COLO668 (cell line): ENCODE results near the gene PANK3.
A peak's percentile ranks its signal among the peaks of the same experiment; 100 is the strongest.
"Not testable (repeated sequence)": the region's sequence is repeated elsewhere in the genome, so short reads cannot be mapped to it uniquely, and the experiment has no call there.

ENCODE experiments used
- DNase-seq: peaks from one replicate; lab custom pipeline; 2025; ENCODE audit not compliant: unreplicated experiment; lab: John Stamatoyannopoulos, UW

The PANK3 gene

GRCh38 chr5:168596122-168596521, 17.0 kb upstream of the PANK3 start:
- DNase-seq, result not testable (repeated sequence)

GRCh38 chr5:168592014-168592368, 12.8 kb upstream of the PANK3 start:
- DNase-seq, result no peak

GRCh38 chr5:168591302-168592013, 12.3 kb upstream of the PANK3 start:
- DNase-seq, result no peak

GRCh38 chr5:168590666-168591065, 11.5 kb upstream of the PANK3 start:
- DNase-seq, result no peak

- no peak for DNase-seq
These were observed 8.8 kb upstream of the PANK3 start for GRCh38 chr5:168587987-168588386.

GRCh38 chr5:168585119-168585856, 6.1 kb upstream of the PANK3 start:
- no peak for DNase-seq

GRCh38 chr5:168583742-168584482, 4.7 kb upstream of the PANK3 start:
- DNase-seq, result no peak

- DNase-seq, result not testable (repeated sequence)
These were observed 1.8 kb upstream of the PANK3 start for GRCh38 chr5:168580814-168581469.

- no peak for DNase-seq
These were observed 1.0 kb upstream of the PANK3 start for GRCh38 chr5:168580227-168580508.

- DNase-seq, result peak; percentile 94
These were observed 489 bp upstream of the PANK3 start for GRCh38 chr5:168579488-168580226.

GRCh38 chr5:168578006-168578405, 1.2 kb downstream of the PANK3 start:
- no peak for DNase-seq

GRCh38 chr5:168575391-168576372, 3.5 kb downstream of the PANK3 start:
- no peak for DNase-seq

GRCh38 chr5:168574156-168574555, 5.0 kb downstream of the PANK3 start:
- not testable (repeated sequence) for DNase-seq

GRCh38 chr5:168573663-168574062, 5.5 kb downstream of the PANK3 start:
- DNase-seq, result not testable (repeated sequence)

- no peak for DNase-seq
These were observed 8.5 kb downstream of the PANK3 start for GRCh38 chr5:168570490-168571328.

GRCh38 chr5:168568738-168569137, 10.4 kb downstream of the PANK3 start:
- DNase-seq, result no peak

- DNase-seq, result no peak
These were observed 15.2 kb downstream of the PANK3 start for GRCh38 chr5:168563959-168564358.

GRCh38 chr5:168562279-168562678, 16.9 kb downstream of the PANK3 start:
- no peak for DNase-seq

GRCh38 chr5:168557389-168557788, 21.8 kb downstream of the PANK3 start:
- DNase-seq, result no peak
